Activated CD4-positive, alpha-beta T cell treated with anti-CD3 and anti-CD28 coated beads, Interleukin-2, amount 50 U/mL, for 48 hours (primary cell): ENCODE measurements around the gene TRAPPC10.
A peak's percentile ranks its signal among the peaks of the same experiment; 100 is the strongest.

ENCODE experiments used
- DNase-seq, 2 experiments: peaks; one replicate each; pipeline ENCODE4 v3.0.0-alpha.2; 2020

The TRAPPC10 gene

DNA sequence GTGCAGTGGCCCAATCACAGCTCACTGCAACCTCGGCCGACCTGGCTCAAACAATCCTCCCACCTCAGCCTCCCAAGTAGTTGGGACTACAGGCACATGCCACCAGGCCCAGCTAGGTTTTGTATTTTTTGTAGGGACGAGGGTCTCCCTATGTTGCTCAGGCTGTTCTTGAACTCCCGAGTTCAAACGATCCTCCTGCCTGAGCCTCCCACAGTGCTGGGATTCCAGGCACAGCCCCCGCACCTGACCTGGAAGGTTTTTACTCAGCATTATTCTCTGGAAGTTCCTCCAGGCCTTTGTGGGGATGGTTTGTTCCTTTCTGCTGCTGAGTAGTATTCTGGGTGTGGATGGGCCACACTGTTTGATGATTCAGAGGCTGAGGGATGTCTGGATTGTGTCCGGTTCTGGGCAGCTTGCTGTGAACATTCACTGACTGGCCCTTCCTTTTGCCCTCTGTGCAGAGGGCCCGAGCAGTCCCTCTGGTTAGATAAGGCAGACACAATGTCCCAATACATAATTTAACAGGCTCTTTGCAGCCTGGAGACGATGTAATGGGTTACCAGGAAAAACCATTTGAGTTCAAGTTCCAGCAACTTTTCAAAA, 6.0 kb upstream of the TRAPPC10 start:
- DNase-seq = no peak

DNA sequence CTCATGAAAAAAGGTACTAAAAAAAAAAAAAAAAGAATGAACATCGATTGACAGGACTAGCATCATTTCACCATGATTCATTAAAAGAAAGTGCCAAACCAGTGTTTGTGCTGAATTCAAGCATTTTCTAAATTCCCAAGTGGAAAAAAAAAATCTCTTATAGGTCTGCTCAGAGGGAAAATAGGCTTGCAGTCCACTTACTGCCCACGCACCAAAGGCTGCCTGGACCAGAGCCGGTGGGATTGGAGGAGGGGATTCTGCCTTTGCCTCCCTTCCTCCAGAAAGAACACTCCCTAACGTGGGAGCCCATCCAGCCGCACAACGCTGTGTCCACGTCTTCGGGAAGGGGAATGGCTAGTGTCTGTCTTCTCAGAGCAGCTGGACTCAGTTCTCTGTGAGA, 5.5 kb upstream of the TRAPPC10 start:
- no peak for DNase-seq

DNA sequence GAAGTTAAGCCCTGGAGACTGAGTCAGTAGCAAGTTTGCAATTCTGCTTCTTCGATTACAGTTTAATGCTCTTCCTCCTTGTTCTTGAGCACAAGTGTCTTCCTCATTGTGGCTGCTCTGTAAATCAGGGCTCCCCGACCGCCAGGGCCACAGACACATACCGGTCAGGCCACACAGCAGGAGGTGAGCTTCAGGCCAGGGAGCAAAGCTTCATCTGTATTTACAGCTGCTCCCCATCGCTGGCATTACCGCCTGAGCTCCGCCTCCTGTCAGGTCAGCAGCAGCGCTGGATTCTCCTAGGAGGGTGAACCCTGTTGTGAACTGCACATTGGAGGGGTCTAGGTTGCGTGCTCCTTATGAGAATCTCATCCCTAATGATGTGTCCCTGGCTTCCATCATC, 1.7 kb upstream of the TRAPPC10 start:
- DNase-seq = no peak

DNA sequence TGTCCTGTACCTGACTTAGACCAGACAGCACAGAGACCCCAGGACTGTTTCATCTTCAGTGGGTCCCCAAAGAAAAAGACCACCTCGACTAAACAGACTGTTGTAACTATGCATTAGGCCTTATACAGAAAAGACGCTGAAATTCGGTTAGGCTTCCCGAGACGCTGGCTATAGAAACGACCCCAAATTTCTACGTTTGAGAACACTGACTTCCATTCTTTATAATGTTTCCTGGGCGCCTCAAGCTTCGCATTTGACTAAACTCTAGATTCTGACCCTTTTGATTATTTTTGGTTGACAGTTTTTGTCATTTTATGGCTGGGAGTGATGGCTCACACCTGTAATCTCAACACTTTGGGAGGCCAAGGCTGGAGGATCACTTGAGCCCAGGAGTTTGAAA, 986 bp upstream of the TRAPPC10 start:
- no peak for DNase-seq

DNA sequence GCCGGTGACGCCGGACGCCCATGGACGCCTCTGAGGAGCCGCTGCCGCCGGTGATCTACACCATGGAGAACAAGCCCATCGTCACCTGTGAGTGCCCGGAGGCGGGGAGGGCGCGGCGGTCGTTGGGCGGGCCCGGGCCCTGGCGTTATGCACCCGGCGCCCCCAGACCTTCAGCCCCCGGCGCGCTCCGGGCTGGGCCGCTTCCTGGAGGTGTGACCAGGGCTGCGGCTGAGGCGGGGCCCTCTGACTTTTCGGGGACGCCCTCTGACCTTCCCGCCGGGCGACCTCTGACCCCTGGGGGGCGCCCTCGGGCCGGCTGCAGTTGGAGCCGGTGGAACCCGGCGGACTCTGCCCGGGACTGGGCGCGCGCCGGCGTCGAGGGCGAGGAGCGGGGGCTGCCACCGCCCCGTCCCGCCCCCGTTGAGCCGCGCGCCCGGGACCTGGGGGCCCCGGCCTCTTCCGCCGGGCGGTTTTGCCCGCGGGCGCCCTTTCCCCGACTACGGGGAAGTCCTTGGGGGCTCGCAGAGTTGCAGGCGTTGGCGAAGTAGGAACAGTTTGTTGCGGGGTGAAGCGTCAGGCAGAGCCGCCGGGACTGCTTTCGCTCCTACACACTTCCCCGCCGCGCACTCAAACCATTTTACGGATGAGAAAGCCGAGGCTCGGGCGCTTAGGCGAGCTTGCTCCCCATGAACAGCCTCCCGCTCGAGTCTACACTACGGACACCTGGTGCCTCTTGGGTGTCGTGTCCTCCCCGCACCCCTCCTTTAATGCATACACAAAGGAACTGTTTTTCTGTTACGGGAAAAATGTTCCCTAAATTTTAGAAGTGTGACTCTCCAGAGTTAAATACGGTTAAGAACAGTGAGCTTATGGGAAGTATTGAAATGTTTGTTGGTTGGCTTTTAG, 618 bp downstream of the TRAPPC10 start:
- DNase-seq = peak; percentile 86 to 91

DNA sequence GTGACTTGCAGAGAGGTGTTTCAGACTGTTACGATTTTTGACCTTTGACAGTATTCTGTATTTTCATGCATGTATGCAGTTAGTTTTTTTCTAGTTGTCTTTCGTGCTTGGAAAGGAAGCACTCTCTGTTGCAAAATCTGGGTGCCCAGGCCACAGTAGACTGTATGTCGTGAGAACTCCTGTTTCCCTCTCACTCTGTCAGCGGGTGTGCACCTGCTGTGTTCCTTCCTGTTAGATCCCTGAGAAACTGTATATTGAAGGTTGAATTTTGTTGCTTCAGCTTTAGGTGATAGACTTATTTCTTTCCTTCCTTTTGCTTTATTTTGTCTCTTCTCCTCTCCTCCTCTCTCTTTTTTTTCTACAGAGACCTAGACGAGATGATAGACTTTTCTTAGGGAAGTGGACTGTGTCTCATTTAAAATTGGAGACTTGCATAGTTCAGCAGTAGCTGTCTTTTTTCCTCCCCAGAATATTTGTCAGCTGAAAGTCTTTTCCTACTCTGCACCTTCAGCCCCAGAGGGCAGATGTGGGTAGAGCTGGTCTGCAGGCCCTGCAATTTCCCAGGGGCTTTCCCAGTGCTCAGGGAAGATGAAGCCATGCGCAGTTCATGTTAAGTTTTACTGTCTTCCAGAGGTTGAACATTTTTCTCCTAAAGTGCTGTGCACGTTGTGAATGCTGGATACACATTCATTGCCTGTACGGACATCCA, 1.4 kb downstream of the TRAPPC10 start:
- DNase-seq = peak; percentile 46 to 56

DNA sequence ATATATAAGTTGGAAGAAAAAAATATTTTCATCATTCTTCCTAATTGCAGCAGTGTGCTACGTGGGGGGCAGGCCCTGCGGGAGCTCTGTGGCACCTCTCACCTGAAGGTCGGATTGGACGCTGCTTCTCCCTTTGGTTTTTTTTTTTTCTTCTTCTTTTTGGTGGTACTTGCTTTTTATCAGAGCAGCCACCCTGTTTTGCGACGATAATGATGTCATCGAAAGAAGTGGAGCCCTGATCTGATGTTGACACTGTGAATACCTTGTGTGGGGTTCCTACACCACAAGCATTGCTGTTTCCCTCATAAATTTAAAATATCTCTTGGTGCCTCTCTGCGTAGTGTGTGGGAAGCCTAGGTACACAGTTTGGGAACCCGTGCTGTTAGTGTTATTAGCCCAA, 5.5 kb downstream of the TRAPPC10 start:
- no peak for DNase-seq

DNA sequence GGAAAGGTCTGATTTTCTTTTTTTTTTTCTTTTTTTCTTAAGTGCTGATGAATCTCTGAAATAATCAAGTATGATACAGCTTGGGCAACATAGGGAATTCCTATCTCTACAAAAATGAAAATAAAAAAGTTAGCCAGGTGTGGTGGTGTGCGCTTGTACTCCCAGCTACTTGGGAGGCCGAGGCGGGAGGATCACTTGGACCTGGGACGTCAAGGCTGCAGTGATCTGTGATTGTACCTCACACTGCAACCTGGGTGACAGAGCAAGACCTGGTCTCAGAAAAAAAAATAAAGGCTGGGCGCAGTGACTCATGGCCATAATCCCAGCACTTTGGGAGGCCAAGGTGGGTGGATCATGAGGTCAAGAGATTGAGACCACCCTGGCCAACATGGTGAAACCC, 6.0 kb downstream of the TRAPPC10 start:
- DNase-seq = no peak

DNA sequence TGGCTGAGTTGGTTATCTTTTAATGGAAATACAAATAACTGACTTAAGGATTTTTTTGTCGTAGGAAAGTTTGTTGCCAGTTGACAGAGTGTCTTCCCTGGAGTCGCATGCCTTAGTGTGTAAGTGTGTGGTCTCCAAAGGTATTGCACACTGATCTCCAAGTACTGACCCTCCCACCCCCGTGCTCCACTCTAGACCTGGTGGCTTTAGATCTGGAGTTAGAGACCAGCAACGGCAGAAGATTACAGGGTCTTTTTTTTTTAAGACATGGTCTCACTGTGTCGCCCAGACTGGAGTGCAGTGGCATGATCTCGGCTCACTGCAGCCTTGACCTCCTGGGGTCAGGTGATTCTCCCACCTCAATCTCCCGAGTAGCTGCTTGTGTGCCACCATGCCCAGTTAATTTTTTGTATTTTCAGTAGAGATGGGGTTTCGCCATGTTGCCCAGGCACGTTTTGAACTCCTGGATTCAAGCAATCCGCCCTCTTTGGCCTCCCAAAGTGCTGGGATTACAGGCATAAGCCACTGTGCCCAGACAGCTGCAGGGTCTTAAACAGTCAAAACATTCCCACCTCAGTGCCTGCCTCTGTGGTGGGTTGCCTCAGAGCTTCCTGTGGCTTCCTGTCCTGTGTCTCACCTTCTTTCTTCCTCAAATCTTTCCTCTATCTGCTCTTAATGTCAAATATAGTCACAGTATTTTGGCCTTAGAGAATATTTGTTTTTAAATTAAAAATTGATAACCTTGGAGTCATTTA, 6.9 kb downstream of the TRAPPC10 start:
- peak in 1 of 2 experiments; percentile 18 for DNase-seq

DNA sequence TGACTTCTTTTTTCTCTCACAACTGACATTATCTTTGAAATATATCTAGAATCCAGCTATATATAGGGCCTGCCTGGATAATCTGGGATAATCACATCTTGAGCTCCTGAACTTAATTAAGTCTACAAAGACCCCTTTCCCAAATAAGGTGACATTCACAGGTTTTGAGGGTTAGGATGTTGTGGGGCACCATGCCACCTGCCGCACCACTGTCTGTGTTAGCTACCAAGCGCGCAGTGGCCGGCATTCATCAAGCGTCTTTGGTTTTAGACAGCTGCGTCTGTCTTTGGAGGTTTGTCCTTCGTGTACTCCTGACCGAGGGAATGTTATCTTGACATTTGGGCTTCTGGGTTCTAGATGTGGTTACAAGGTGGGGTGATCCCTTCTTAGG, 7.5 kb downstream of the TRAPPC10 start:
- no peak for DNase-seq

DNA sequence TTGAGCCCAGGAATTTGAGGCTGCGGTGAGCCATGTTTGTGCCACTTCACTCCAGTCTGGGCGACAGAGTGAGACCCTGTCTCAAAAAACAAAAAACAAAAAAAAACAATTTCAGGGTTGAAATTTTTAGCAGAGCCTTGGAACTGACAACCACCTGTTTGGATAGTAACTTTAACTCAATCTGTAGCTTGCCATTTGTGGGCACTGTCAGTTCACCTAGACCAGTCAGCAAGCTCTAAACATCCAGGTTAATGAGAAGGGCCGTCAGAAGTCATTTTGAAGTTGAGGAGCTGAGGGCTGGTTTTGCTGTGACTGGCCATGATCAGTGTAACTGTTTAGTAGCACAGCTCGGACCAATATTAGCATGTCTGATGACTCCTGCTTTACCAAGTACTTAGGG, 8.4 kb downstream of the TRAPPC10 start:
- no peak for DNase-seq

DNA sequence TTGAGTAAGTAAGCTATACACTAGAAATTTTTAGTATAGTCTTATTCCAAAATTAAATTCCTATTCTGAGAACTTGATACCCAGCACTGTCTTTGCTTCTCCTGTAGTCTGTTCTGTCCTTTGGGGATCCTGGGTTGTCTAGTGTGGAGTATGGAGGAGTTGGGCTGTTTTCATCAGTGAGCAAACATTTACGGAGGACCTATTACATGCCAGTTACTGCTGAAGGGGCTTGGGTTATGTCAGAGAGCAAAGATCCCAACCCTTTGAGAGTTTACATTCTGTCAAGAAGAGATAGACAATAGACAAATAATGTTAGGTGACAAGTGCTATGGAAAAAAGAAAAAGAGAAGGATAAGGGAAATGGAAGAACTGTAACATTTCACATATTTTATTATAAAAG, 9.0 kb downstream of the TRAPPC10 start:
- no peak for DNase-seq

DNA sequence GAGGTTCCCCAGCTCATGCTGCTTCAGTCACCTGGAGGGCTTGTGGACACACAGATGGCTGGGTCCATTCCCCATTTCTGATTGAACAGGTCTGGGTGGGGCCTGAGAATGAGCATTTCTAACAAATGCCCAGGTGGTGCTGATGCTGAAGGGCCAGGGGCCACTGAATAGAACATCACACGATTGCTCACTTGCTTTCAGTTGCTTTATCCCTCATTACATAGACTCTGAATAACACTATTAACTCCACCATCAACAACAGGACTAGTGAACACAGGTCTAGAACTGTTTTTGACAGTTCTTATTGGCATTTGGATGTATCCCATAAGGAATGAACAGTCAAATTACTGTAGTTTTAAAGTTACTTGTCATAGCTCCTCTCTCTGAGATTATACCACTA, 12.1 kb downstream of the TRAPPC10 start:
- DNase-seq = peak in 1 of 2 experiments; percentile 20

DNA sequence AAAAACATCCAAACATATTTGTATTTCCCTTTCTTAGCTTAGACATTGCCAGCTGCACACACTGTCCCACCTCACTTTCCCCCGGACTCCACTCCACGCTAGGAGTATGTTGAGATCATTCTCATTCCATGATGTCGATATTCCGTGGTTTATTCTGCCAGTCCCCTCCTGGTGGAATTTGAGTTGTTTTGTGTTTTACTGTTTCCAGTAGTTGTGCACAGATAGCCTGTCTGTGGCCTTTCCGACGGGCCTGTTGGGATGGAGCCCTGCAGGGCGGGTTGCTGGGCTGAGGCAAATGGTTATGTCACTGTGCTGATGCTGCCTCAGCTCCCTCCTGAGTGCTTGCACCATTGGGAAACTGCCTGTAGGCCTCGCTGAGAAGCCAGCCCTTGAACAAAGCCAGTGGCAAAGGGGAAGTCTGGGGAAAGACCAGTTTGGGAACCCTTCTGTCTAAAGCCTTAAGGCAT, 12.8 kb downstream of the TRAPPC10 start:
- no peak for DNase-seq

DNA sequence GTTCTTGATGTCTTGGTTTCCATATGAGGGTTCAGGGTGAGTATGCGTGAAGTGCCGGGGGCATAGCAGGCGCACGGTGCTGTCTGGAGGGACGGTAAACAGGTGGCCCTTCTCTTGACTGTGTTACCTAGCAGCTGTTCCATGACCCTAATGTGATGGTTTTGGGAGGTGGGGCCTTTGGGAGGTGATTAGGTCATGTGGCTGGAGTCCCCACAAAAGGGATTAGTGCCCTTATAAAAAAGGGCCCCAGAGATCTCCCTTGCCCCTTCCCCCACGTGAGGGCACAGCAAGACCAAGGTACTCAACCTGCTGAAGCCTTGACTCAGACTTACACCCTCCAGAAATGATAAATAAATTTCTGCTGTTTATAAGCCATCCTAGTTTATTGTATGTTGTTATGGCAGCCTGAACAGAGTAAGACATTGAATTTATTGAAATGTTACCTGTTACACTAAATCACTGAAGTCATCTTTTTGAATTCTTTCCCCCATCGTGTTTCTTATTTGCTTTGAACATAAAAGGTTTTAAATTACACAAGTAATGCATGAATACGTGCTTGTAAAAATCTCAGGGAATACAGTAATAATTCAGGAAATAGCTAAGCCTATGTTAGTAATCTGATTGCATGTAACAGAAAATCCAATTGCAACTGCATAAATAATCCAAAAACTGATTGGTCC, 15.6 kb downstream of the TRAPPC10 start:
- DNase-seq = no peak

DNA sequence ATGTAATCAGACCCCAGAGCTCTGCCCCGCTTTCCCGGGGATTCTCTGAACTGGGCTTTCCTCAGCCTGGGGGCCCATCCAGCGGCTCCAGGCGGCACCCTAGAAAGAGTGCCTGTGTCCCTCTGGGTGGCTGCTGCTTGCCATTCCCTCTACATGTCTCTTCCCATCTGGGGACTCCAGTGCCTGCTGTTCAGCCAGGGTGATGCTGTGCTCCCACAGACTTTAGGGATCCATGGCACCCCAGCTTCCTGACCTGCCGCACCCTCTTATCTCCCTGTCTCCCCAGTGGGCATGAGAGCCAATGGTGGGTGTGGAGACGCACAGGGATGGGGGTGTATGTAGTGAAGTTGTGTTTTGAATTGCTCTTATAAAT, 16.2 kb downstream of the TRAPPC10 start:
- DNase-seq = no peak

DNA sequence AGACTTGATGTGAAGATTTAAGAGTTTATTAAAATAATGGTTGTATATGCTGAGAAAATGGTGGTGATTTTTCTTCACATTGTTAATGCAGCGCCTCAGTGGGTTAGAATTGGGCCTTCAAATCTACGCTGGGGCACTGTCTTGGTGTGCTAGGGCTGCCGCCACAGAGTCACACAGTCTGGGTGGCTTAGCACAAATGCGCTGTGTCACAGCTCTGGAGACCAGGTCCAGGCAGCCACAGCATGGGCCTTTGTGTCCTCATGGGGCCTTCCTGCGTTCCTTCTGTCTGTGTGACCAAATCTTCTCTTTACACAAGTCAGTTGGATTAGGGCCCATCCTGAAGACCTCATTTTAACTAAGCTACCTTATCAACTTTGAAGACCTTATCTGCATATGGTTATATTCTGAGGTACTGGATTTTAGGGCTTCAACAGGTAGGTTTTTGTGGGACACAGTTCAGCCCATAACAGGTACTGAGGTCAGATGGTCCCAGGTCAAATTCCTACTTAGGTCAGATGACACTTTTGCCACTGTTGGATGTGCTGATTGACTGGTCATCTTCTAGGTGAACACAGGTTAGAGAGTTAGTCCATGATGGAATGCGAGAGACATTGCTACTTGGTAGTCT, 17.5 kb downstream of the TRAPPC10 start:
- no peak for DNase-seq

DNA sequence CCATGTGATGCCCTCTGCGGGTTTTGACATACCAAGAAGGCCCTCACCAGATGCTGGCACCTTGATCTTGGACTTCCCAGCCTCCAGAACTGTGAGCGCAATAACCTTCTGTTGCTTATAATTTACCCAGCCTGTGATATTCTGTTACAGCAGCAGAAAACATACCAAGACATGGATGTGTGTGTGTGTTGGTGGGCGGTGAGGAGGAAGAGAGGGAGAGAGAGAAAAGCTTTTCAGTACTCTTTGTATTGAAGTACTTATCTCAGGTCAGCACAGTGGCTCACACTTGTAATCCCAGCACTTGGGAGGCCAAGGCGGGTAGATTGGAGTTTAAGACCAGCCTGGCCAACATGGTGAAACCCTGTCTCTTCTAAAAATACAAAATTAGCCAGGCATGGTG, 23.1 kb downstream of the TRAPPC10 start:
- DNase-seq = no peak

DNA sequence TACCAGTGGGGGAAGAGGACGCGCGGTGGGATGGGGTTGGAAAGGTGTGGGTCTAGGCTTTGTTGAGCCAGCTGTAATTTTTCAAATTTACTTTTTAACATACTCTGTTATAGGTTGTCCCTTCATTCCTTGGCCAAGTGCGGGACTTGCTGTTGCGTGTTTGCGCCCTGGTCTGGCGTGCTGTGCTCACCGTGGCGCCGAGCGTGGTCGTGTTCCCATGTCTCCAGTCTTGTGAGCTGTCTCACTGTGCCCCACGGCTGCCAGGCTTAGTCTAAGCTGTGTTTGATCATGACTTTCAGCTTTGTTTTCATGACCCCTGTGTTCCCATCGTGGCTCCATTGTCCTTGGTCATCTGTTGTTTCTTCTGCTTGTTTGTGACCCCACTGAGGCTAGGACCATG, 26.0 kb downstream of the TRAPPC10 start:
- DNase-seq = no peak

DNA sequence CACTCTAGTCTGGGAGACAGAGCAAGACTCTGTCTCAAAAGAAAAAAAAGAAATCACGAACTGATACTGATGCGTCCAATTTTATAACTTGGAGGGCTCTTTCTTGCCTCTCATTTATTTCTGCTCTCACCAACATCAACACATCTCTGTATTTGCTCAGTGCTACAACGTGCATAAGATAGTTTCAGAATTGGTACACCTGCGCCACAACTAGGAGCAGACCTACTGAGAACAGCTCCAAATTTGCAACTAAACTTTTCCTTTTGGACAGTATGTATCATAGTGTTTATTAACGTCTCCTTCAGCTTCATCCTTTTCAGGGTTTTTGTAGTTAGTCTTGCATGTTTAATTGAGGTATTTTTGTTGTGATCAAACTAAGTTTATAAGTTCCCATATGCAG, 27.7 kb downstream of the TRAPPC10 start:
- no peak for DNase-seq

DNA sequence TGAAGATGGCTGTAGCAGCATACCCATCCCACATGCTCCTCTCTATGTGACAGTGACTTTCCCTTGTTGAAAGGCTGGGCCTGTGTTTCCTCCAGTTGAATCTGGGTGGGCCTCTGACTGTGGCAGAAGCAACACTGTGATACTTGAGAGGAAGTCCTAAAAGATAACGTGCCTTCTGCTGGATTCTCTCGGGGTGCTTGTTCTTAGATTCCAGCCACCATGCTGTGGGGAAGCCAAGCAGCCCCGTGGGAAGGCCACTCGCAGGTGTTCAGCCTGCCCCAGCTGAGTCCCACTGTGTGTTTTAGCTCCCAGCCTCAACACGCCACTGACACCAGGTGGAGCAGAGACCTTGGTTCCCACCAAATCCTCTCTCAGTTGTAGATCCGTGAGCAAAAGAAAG, 31.5 kb downstream of the TRAPPC10 start:
- DNase-seq = no peak

DNA sequence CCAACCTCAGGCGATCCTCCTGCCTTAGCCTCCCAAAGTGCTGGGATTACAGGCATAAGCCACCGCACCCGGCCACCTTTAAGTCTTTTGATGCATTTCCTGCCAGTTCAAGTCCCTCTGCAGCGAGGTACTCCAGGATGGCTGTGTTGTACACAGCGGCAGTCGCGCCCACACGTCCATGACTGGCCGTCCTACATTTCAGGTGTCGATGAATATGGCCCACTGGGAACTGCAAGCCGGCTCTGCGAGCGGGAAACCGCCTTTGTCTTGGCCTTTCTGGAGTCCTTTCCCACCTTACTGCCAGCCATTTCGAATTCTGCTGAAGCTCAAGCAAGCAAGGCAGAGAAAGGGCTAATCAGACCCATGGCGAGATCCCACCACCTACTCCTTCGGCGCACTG, 34.6 kb downstream of the TRAPPC10 start:
- no peak for DNase-seq
